Astrocyte (in vitro differentiated cells and primary cell): Measurements from ENCODE around the gene MAGI1. TPM values are rescaled to one million over a fixed set of nuclear protein-coding genes. Genes with fewer than 3 reads are reported as not detected.

Experiments used
- DNase-seq: peaks from one replicate; pipeline ENCODE4 v3.0.0-alpha.2; 2010; ENCODE audit warnings: low read depth
- FAIRE-seq: peaks from 2 replicates; lab custom pipeline; 2011; peaks lifted over from hg19 to GRCh38; lab: Jason Lieb, UNC
- H2AFZ ChIP-seq: 2 replicates; pipeline ENCODE4 v1.6.0; 2012; ENCODE audit warnings: low read depth, low read length, inconsistent platforms
- H3K27ac ChIP-seq: 2 replicates; pipeline ENCODE4 v1.5.1; 2011; ENCODE audit warnings: low read depth, low read length, inconsistent platforms
- H3K27me3 ChIP-seq: 2 replicates; pipeline ENCODE4 v1.6.0; 2011; ENCODE audit warnings: low read length, inconsistent platforms; ENCODE audit not compliant: insufficient read depth
- H3K36me3 ChIP-seq: 2 replicates; pipeline ENCODE4 v1.5.1; 2011; ENCODE audit warnings: low read length, inconsistent platforms; ENCODE audit not compliant: insufficient read depth
- H3K4me1 ChIP-seq: 2 replicates; pipeline ENCODE4 v1.5.1; 2011; ENCODE audit warnings: low read length, inconsistent platforms; ENCODE audit not compliant: insufficient read depth
- H3K4me2 ChIP-seq: 2 replicates; pipeline ENCODE4 v1.6.0; 2012; ENCODE audit warnings: low read length, inconsistent platforms
- H3K4me3 ChIP-seq: 2 replicates; pipeline ENCODE4 v1.5.1; 2011; ENCODE audit warnings: low read depth, mild to moderate bottlenecking, low read length, inconsistent platforms; ENCODE audit not compliant: insufficient read depth
- H3K79me2 ChIP-seq: 2 replicates; pipeline ENCODE4 v1.6.0; 2012; ENCODE audit warnings: mild to moderate bottlenecking, low read length, inconsistent platforms; ENCODE audit not compliant: insufficient read depth
- H3K9ac ChIP-seq: 2 replicates; pipeline ENCODE4 v1.6.0; 2012; ENCODE audit warnings: mild to moderate bottlenecking, low read length, inconsistent platforms
- H3K9me3 ChIP-seq: 2 replicates; pipeline ENCODE4 v1.5.1; 2012; ENCODE audit warnings: low read depth, mild to moderate bottlenecking, low read length, inconsistent platforms; ENCODE audit not compliant: insufficient read depth
- H4K20me1 ChIP-seq: 2 replicates; pipeline ENCODE4 v1.6.0; 2012; ENCODE audit warnings: low read length, inconsistent platforms; ENCODE audit not compliant: insufficient read depth
- H3K27ac Mint-ChIP-seq: one replicate; pipeline ENCODE4 v1.8.0; 2021; ENCODE audit warnings: mild to moderate bottlenecking, mixed read lengths; ENCODE audit not compliant: unreplicated experiment
- H3K27me3 Mint-ChIP-seq: one replicate; pipeline ENCODE4 v1.8.0; 2021; ENCODE audit warnings: low read depth, mixed read lengths; ENCODE audit not compliant: unreplicated experiment
- H3K36me3 Mint-ChIP-seq: one replicate; pipeline ENCODE4 v1.8.0; 2021; ENCODE audit warnings: low read depth, mixed read lengths; ENCODE audit not compliant: unreplicated experiment
- H3K4me1 Mint-ChIP-seq: one replicate; pipeline ENCODE4 v1.8.0; 2021; ENCODE audit warnings: low read depth, mixed read lengths; ENCODE audit not compliant: unreplicated experiment
- H3K4me3 Mint-ChIP-seq: one replicate; pipeline ENCODE4 v1.8.0; 2021; ENCODE audit warnings: mild to moderate bottlenecking, moderate library complexity, mixed read lengths; ENCODE audit not compliant: unreplicated experiment
- H3K9me3 Mint-ChIP-seq: one replicate; pipeline ENCODE4 v1.8.0; 2021; ENCODE audit warnings: mild to moderate bottlenecking, mixed read lengths; ENCODE audit not compliant: unreplicated experiment
- EZH2 ChIP-seq: IDR thresholded peaks from 2 replicates; pipeline ENCODE4 v1.6.1; 2012; ENCODE audit warnings: mild to moderate bottlenecking, low read length, inconsistent platforms; ENCODE audit not compliant: insufficient read depth
- total RNA-seq: library from RNA; stranded (reverse); gene quantifications from 2 replicates; pipeline ENCODE4 v1.2.1, GENCODE V29; 2021
- TF ChIP-seq, protein P1 (sequence below): IDR thresholded peaks from 2 replicates; pipeline ENCODE4 v1.5.1; 2011; ENCODE audit warnings: low read depth, mild to moderate bottlenecking, inconsistent platforms, low read length, moderate library complexity; ENCODE audit not compliant: insufficient read depth

The MAGI1 gene
- total RNA-seq, 1 donor from 2014 or later: 31.8 TPM

DNA sequence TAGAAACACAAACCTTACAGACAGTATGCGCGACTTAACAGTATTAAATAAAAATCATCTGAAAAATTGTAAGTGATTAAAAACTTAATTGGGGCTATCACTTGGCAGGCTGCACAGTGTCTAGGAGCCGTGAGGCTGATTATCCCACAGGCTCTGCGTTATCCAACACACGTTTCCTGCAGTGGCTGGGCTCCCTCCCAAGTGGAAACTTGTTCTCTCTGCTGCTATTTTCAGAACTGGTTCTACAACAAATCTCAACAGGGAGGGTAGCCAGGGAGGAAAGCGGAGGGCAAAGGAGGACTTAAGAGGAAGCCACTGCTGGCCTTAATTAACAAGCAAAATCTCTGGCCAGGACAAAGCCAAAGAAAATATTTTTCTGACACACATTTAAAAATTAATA is 555.2 kb downstream of the MAGI1 start:
- Histone ChIP-seq H3K27me3 (no peaks in the 10 kb centered on the region), H3K4me1 (no peaks in the 10 kb centered on the region), H3K9ac (no peak overlapping the region), H3K9me3 (no peaks in the 10 kb centered on the region), H3K4me3 (no peak overlapping the region), H4K20me1 (peaks cover 37% of the 10 kb centered on the region), H3K79me2 (peaks cover 3% of the 10 kb centered on the region), H2AFZ (no peak overlapping the region), H3K27ac (no peak overlapping the region), H3K36me3 (no peaks in the 10 kb centered on the region), H3K4me2 (no peak overlapping the region)
- peaks cover 21% of the 10 kb centered on the region for H3K4me1 Mint-ChIP-seq
- FAIRE-seq: no peak
- TF ChIP-seq EZH2: no peak
- TF ChIP-seq, protein P1, sequence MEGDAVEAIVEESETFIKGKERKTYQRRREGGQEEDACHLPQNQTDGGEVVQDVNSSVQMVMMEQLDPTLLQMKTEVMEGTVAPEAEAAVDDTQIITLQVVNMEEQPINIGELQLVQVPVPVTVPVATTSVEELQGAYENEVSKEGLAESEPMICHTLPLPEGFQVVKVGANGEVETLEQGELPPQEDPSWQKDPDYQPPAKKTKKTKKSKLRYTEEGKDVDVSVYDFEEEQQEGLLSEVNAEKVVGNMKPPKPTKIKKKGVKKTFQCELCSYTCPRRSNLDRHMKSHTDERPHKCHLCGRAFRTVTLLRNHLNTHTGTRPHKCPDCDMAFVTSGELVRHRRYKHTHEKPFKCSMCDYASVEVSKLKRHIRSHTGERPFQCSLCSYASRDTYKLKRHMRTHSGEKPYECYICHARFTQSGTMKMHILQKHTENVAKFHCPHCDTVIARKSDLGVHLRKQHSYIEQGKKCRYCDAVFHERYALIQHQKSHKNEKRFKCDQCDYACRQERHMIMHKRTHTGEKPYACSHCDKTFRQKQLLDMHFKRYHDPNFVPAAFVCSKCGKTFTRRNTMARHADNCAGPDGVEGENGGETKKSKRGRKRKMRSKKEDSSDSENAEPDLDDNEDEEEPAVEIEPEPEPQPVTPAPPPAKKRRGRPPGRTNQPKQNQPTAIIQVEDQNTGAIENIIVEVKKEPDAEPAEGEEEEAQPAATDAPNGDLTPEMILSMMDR: no peak
- peak; percentile 23 for DNase-seq
- no peak overlapping the region for H3K27ac Mint-ChIP-seq
- H3K9me3 Mint-ChIP-seq: peaks cover 2% of the 10 kb centered on the region
- H3K27me3 Mint-ChIP-seq: no peaks in the 10 kb centered on the region
- H3K36me3 Mint-ChIP-seq: peaks cover 5% of the 10 kb centered on the region
- no peak overlapping the region for H3K4me3 Mint-ChIP-seq

DNA sequence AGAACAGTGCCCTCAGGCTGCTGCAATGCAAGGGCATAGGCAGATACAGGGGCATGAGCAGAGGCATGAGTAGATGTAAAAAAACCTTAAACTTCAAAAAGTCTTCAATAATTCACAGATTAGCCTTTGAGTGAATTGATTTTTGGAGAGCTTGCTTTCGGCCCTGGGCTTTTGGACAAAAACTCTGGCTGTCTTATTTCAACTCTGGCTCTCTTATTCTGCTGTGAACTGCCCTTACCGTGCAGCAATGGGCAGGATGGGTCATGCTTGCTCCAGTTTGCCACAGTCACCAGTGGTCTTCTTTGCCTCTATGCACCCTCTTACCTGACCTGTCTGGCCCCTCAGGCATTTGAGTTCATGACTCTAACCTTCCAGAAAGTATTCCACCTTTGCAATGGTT is 555.7 kb downstream of the MAGI1 start:
- peaks cover 3% of the 10 kb centered on the region for H3K79me2 ChIP-seq
- TF ChIP-seq, protein P1: no peak
- no peak for TF ChIP-seq EZH2
- peaks cover 37% of the 10 kb centered on the region for H4K20me1 ChIP-seq
- no peak overlapping the region for H3K4me2 ChIP-seq
- Mint-ChIP-seq H3K4me3 (no peak overlapping the region), H3K9me3 (peaks cover 2% of the 10 kb centered on the region), H3K27ac (no peak overlapping the region), H3K27me3 (no peaks in the 10 kb centered on the region), H3K36me3 (peaks cover 4% of the 10 kb centered on the region), H3K4me1 (peaks cover 21% of the 10 kb centered on the region)
- no peak overlapping the region for H3K9ac ChIP-seq
- no peaks in the 10 kb centered on the region for H3K36me3 ChIP-seq
- no peak overlapping the region for H3K27ac ChIP-seq
- no peak overlapping the region for H3K4me3 ChIP-seq
- H3K4me1 ChIP-seq: no peaks in the 10 kb centered on the region
- H3K9me3 ChIP-seq: no peaks in the 10 kb centered on the region
- H3K27me3 ChIP-seq: no peaks in the 10 kb centered on the region
- no peak overlapping the region for H2AFZ ChIP-seq
- FAIRE-seq: no peak
- no peak for DNase-seq

DNA sequence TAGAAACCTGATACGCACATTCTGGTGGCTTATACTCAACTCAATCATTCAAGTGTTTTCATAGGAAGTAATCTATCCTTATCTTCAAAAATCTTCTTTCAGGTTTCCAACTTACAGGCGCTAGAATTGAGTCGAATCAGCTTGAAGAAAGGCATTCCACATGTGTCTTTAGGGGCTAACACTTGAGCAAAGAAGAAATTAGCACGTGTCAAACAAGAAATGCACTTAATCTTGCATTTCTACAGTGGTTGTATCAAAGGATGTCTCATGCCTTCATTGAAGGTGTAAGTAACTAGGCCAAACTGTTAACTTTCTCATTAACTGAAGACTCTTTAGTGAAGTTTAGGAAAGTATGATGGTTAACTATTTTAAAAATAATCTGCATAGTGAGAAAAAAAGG is 557.6 kb downstream of the MAGI1 start:
- no peak overlapping the region for H3K4me3 Mint-ChIP-seq
- Histone ChIP-seq H3K36me3 (peaks cover under 1% of the 10 kb centered on the region), H2AFZ (no peak overlapping the region), H3K9ac (no peak overlapping the region), H3K4me2 (no peak overlapping the region), H3K9me3 (no peaks in the 10 kb centered on the region), H3K4me1 (no peaks in the 10 kb centered on the region), H3K27ac (no peak overlapping the region), H3K4me3 (no peak overlapping the region), H3K79me2 (peaks cover 3% of the 10 kb centered on the region), H3K27me3 (no peaks in the 10 kb centered on the region), H4K20me1 (peaks cover 34% of the 10 kb centered on the region)
- H3K9me3 Mint-ChIP-seq: peaks cover 2% of the 10 kb centered on the region
- H3K36me3 Mint-ChIP-seq: no peaks in the 10 kb centered on the region
- no peak for DNase-seq
- no peak overlapping the region for H3K27ac Mint-ChIP-seq
- no peak for FAIRE-seq
- H3K4me1 Mint-ChIP-seq: peaks cover 19% of the 10 kb centered on the region
- TF ChIP-seq EZH2: no peak
- TF ChIP-seq, protein P1: no peak
- H3K27me3 Mint-ChIP-seq: no peaks in the 10 kb centered on the region
